HCT116 (cell line): ENCODE results near the gene TFF3.

ENCODE experiments used
- SIN3A ChIP-seq: IDR thresholded peaks from 2 replicates; pipeline ENCODE4 v1.6.1; 2012; ENCODE audit warnings: low read depth
- SRF ChIP-seq: IDR thresholded peaks from 2 replicates; pipeline ENCODE4 v1.6.1; 2012; ENCODE audit warnings: low read depth
- ZNF274 ChIP-seq: fragments of 200-500 bp; sonication (Bioruptor generic); IDR thresholded peaks from 2 replicates; pipeline ENCODE4 v1.6.1; 2014; ENCODE audit warnings: mild to moderate bottlenecking, low read depth, low read length, inconsistent platforms

DNA sequence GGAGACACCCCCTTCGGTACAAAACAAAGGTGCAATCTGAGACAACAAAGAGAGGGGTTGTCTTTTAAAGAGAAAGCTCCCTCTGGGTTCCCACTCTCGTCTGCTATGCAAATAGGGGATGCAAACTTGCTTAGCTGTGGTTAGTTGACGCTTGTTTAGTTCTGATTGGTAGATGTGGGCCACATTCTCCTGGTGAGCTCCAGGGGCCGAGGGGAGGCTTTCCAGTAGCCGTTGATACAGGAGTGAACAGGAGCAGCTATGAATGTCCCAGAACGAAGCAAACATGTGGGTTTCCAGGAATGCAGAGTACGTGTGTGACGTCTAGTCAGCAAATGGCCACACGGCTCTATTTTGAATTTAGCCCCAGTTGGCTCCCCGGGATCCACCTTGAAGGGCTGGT is 20.8 kb upstream of the TFF3 start:
- TF ChIP-seq SIN3A (no peak), SRF (no peak), ZNF274 (no peak)
